G401 (cell line): ENCODE data around the gene UCKL1. TPM values are rescaled to one million over a fixed set of nuclear protein-coding genes. Genes with fewer than 3 reads are reported as not detected.
"Not testable (repeated sequence)": the region's sequence is repeated elsewhere in the genome, so short reads cannot be mapped to it uniquely, and the experiment has no call there.

Source experiments
- DNase-seq: peaks from one replicate; pipeline ENCODE4 v3.0.0-alpha.2; 2015; ENCODE audit warnings: low spot score
- in situ Hi-C: cut with HindIII; loops from 2 replicates; pipeline ENCODE4 v1.10.0; 2016; ENCODE audit warnings: low sequenced_read_pairs, mixed read lengths
- total RNA-seq: library from RNA; depleted of rRNA; stranded (reverse); fragments of >200 nt; shearing (Covaris generic); gene quantifications from 2 replicates; pipeline ENCODE4 v1.2.3, GENCODE V29; 2014; rRNA removed

UCKL1 gene
- total RNA-seq = 19.9 and 20.1 TPM in 2 replicates

- in situ Hi-C loops = no loop called here
- DNase-seq = peak; percentile 88
These were observed at the start of gene UCKL1 for GRCh38 chr20:63955827-63956663. Gene UCKL1, minus strand, starts transcription at chr20:63956416. Its CDS starts 44 bp downstream, at chr20:63956372.

GRCh38 chr20:64005394-64005793 lies 49.2 kb upstream of the UCKL1 start:
- no peak for DNase-seq
- in situ Hi-C loops = no loop called here

GRCh38 chr20:64003960-64004725 lies 47.9 kb upstream of the UCKL1 start:
- no peak for DNase-seq
- in situ Hi-C loops = no loop called here

DNA sequence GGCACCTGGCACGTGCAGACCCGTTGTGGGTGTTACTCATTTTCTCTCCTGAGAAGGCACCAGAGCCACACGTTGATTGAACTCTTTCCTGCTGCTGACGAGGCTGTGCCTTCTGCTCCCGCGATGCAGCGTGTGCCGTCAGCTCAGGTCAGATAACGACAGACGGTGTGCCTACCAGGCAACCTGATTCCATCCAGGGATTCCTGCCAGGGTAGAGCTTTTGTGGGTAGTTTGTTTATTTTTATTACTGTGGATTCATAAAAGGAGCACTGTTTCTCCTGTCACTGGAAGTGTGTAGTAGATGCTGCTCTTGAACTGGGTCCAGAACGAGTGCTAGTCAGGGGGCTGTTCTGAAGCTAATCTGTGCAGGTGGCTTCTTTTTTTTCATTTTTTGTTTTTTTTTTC lies 45.4 kb upstream of the UCKL1 start:
- peak; percentile 99 for DNase-seq
- in situ Hi-C loops = no loop called here

DNA sequence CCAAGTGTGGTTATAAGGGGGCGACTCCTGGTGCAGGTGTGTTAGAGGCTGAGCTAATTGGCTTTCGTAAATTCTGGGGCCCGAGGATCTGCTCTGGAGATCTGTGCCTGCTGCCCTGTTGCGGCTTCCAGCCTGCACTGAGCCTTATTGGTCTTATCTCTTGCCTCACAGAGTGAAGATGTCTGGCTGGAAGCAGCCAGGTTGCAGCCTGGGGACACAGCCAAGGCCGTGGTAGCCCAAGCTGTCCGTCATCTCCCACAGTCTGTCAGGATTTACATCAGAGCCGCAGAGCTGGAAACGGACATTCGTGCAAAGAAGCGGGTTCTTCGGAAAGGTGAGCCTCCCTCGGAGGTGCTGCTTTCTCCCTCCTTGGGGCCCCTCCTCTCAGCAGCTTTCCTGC lies 44.7 kb upstream of the UCKL1 start:
- in situ Hi-C loops = no loop called here
- peak; percentile 96 for DNase-seq

- in situ Hi-C loops = no loop called here
- DNase-seq = no peak
These were observed 26.7 kb upstream of the UCKL1 start for GRCh38 chr20:63982937-63983336.

- in situ Hi-C loops = no loop called here
- peak; percentile 93 for DNase-seq
These were observed 24.9 kb upstream of the UCKL1 start, which contains the start of gene PRPF6 for GRCh38 chr20:63980806-63981728. Gene PRPF6, plus strand, starts transcription at chr20:63981132. Its CDS starts 114 bp downstream, at chr20:63981246.

DNA sequence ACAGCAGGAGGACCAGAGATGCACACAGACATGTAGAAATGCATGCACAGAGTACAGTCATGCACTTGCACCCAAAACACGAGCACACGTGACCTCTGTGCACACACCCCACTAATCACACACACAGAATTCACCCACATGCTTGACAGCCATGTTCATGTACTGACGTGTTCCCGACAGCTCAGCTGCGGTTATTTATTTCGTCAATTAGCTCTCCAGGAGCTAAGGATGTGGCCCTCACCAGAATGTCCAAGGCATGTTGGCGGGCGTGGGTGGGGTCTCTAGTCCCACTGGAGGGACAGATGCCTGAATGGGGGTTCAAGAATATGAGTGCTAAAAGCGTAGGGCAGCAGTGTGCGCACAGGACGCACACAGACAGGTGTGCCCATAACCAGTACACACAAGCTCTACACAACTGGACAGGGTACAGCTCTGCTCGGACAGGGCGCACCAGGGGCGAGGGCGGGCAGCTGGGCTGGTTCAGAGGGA lies 24.1 kb upstream of the UCKL1 start:
- no peak for DNase-seq
- in situ Hi-C loops = no loop called here

- peak; percentile 58 for DNase-seq
- in situ Hi-C loops = no loop called here
These were observed 23.5 kb upstream of the UCKL1 start, which contains the start of gene SAMD10 for GRCh38 chr20:63979557-63980316. Gene SAMD10, minus strand, starts transcription at chr20:63979642. Its CDS starts 175 bp downstream, at chr20:63979467.

- DNase-seq = no peak
- in situ Hi-C loops = no loop called here
These were observed 23.0 kb upstream of the UCKL1 start for GRCh38 chr20:63979229-63979556.

DNA sequence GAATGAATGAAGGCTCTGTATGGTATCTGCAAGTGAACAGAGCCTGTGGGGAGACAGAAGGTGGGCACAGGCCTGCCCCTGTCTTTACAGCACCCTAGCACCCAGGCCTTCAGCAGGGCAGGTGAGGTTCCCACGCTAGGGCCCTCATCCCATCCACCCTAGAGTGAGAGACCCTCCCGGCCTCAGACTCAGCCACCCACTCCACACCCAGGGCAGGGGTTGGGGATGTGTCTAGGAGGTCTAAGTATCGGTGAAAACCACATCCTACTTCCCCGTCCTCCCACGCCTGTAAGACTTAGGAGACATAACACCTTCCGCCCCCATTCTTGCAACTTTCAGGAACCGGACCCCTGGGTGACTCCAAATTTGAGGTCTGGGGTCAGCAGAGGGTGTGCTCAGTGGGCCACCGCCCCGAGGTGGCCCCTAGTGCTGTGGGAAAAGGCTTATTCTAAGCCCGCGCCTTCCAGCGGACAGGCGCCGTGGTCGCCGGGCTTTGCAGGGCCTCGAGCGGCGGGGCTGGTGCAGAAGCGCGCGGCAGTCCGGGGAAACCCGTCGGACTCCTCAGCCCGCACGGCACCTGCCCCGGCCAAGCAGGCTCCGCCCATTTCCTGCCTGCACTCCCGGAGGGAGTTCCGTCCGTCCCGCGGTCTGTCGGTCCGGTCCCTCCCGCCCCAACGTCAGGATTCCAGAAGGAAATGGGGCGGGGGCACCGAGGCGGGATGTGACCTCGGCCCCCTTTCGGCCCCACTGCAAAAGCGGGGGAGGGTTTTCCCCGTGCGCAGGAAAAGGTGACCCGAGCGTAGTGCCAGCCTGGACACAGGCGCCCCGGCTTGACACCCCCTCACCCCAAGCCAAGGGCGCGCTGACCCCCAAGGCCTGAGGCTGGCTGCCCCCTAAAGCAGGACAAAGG lies 22.4 kb upstream of the UCKL1 start:
- in situ Hi-C loops = no loop called here
- peak; percentile 65 for DNase-seq

- in situ Hi-C loops = no loop called here
- DNase-seq = no peak
These were observed 21.6 kb upstream of the UCKL1 start for GRCh38 chr20:63977739-63978276.

- DNase-seq = no peak
- in situ Hi-C loops = no loop called here
These were observed 20.9 kb upstream of the UCKL1 start for GRCh38 chr20:63976980-63977738.

DNA sequence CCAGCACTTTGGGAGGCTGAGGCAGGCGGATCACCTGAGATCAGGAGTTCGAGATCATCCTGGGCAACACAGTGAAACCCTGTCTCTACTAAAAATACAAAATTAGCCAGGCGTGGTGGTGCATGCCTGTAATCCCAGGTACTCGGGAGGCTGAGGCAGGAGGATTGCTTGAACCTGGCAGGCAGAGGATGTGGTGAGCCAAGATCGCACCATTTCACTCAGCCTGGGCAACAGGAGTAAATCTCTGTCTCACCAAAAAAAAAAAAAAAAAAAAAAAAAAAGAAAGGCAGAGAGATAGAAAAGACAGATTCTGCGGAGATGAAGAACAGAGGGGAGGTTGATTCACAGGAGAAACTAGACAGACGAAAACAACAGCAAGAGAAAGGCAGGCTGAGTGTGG lies 20.3 kb upstream of the UCKL1 start:
- in situ Hi-C loops, DNase-seq: not testable (repeated sequence)

GRCh38 chr20:63974402-63975200 lies 18.4 kb upstream of the UCKL1 start:
- in situ Hi-C loops = no loop called here
- peak; percentile 98 for DNase-seq
